MCF 10A (cell line): ENCODE data around the gene TLCD3B. TPM values are rescaled to one million over a fixed set of nuclear protein-coding genes. Genes with fewer than 3 reads are reported as not detected.

ENCODE experiments used
- BruUV-seq: library from RNA; stranded (reverse); fragments of 400-500 nt; replicated peaks from 2 replicates; lab custom pipeline; 2021; lab: Mats Ljungman, UMichigan
- CTCF ChIA-PET: fragments of 300-600 bp; sonication (Branson Sonifier 250); formaldehyde crosslinking; extraction: SDS; loops from one replicate; lab custom pipeline; 2021; ENCODE audit warnings: antibody characterized with exemption, inconsistent platforms; lab: Yijun Ruan, JAX
- POLR2A ChIA-PET: fragments of 300-600, 350-650 bp; sonication (Branson Sonifier 250); formaldehyde crosslinking; extraction: SDS; loops from one replicate; lab custom pipeline; 2020; ENCODE audit warnings: antibody characterized with exemption, inconsistent platforms; lab: Yijun Ruan, JAX
- DNase-seq: peaks from one replicate; pipeline ENCODE4 v3.0.0-alpha.2; 2018; ENCODE audit not compliant: unreplicated experiment
- H3K27ac Mint-ChIP-seq: one replicate; pipeline ENCODE4 v1.8.0; 2022; ENCODE audit warnings: mild to moderate bottlenecking, low read depth, mixed read lengths; ENCODE audit not compliant: unreplicated experiment
- H3K27me3 Mint-ChIP-seq: one replicate; pipeline ENCODE4 v1.8.0; 2022; ENCODE audit warnings: mixed read lengths; ENCODE audit not compliant: insufficient read depth, unreplicated experiment
- H3K36me3 Mint-ChIP-seq: one replicate; pipeline ENCODE4 v1.8.0; 2022; ENCODE audit warnings: mild to moderate bottlenecking, moderate library complexity, mixed read lengths; ENCODE audit not compliant: insufficient read depth, unreplicated experiment
- H3K4me1 Mint-ChIP-seq: one replicate; pipeline ENCODE4 v1.8.0; 2022; ENCODE audit warnings: mixed read lengths; ENCODE audit not compliant: insufficient read depth, unreplicated experiment
- H3K4me3 Mint-ChIP-seq: one replicate; pipeline ENCODE4 v1.8.0; 2022; ENCODE audit warnings: mild to moderate bottlenecking, moderate library complexity, mixed read lengths; ENCODE audit not compliant: unreplicated experiment
- H3K9me3 Mint-ChIP-seq: one replicate; pipeline ENCODE4 v1.8.0; 2022; ENCODE audit warnings: mixed read lengths; ENCODE audit not compliant: unreplicated experiment
- intact Hi-C: fragments of 100-400 bp; cut with micrococcal nuclease; formaldehyde crosslinking; loops from 2 replicates; pipeline ENCODE4 v1.14.1; 2022
- total RNA-seq: library from RNA; stranded (reverse); gene quantifications from 2 replicates; pipeline ENCODE4 v1.2.3, GENCODE V29; 2022
- TF ChIP-seq, protein P1 (sequence below): fragments of 200-600 bp; IDR thresholded peaks from one replicate; pipeline ENCODE4 v1.8.0; 2022; ENCODE audit warnings: antibody characterized with exemption, mild to moderate bottlenecking; ENCODE audit not compliant: unreplicated experiment

The TLCD3B gene
- total RNA-seq, 1 experiment from 2014 or later: 0.21 TPM

DNA sequence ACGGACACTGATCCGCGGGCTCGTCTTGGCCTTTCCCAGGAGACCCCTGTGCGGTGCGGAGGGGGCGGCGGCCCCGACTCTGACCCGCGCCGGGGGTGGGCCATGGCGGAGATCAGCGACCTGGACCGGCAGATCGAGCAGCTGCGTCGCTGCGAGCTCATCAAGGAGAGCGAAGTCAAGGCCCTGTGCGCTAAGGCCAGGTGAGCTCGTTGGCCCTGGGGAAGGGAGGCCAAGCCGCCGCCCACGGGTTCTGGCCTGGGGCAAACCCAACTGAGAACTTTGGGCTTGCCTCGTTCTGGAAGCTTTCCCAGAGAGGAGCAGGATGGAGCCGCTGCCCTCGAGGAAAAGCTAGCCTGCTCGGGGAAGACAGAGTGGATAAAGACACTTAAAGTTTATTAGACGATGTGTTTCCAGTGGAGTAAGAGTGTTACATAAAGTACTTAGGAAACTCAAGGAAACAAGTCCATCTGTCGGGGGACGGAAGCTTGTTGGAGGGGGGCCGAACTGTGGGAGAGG lies 45.3 kb upstream of the TLCD3B start:
- Mint-ChIP-seq H3K9me3 (no peaks in the 10 kb centered on the region), H3K27me3 (no peaks in the 10 kb centered on the region), H3K27ac (peak overlapping the region; percentile 97), H3K36me3 (peaks cover 68% of the 10 kb centered on the region), H3K4me1 (peaks cover 20% of the 10 kb centered on the region), H3K4me3 (peak overlapping the region; percentile 84)
- POLR2A ChIA-PET: interaction anchor here (0.6 to 6.1 kb wide), 15 partner anchors 9 to 433 kb away, joined by 3 to 155 read pairs (median 4); partner anchors contain the start of genes ALDOA, CD2BP2, INO80E and KIF22
- TF ChIP-seq, protein P1, sequence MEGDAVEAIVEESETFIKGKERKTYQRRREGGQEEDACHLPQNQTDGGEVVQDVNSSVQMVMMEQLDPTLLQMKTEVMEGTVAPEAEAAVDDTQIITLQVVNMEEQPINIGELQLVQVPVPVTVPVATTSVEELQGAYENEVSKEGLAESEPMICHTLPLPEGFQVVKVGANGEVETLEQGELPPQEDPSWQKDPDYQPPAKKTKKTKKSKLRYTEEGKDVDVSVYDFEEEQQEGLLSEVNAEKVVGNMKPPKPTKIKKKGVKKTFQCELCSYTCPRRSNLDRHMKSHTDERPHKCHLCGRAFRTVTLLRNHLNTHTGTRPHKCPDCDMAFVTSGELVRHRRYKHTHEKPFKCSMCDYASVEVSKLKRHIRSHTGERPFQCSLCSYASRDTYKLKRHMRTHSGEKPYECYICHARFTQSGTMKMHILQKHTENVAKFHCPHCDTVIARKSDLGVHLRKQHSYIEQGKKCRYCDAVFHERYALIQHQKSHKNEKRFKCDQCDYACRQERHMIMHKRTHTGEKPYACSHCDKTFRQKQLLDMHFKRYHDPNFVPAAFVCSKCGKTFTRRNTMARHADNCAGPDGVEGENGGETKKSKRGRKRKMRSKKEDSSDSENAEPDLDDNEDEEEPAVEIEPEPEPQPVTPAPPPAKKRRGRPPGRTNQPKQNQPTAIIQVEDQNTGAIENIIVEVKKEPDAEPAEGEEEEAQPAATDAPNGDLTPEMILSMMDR: no peak
- intact Hi-C loops: loop anchor here (1.0 kb wide), 1 partner anchor 10 kb away; no protein-coding TSS in a partner anchor
- BruUV-seq: TSS peak; percentile 30
- CTCF ChIA-PET: interaction anchor here (0.6 to 2.2 kb wide), 4 partner anchors 15 to 48 kb away, joined by 3 to 24 read pairs (median 3); partner anchors contain the start of gene TBX6
- peak; percentile 30 for DNase-seq

DNA sequence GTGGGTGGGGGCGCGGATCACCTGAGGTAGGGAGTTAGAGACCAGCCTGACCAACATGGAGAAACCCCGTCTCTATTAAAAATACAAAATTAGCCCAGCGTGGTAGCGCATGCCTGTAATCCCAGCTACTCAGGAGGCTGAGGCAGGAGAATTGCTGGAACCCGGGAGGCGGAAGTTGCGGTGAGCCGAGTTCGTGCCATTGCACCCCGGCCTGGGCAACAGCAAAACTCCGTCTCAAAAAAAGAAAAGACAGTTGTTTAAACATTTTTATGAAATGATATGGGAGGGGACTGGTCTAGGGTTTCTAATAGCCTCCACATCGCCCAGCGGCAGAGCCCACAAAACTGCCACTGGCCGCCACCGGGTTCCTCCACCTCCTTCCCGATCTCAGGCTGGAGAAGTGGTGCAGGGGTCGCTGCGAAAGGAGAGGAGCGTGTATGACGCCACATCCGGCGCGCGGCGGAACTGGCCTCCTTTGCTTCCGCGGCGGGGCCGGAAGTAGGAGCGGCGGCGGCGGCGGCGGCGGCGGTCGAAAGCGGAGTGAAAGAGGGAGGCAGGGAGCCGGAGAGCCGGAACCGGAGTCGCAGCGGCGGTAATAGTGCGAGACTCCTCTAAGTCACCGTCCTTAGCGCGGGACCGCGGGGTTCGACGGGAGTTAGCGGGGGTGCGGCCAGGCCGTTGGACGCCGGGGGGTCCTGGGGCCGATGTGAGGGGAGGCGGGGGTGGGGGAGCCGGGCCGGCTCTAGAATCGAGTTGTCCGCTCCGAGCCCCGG lies 44.6 kb upstream of the TLCD3B start, which contains the start of gene PPP4C:
TSS of gene PPP4C (plus strand) at position 492 of the 773 bp plus-strand sequence. CDS start 384 bp downstream, outside the sequence.
- Mint-ChIP-seq H3K27ac (peak within 1 kb of the TSS; percentile 97), H3K4me1 (peaks cover 20% of the 10 kb centered on the region), H3K27me3 (no peaks in the 10 kb centered on the region), H3K4me3 (peak within 1 kb of the TSS; percentile 84), H3K36me3 (peaks cover 68% of the 10 kb centered on the region), H3K9me3 (no peaks in the 10 kb centered on the region)
- DNase-seq: peak; percentile 88
- TF ChIP-seq, protein P1: no peak
- intact Hi-C loops: loop anchor here (1.0 kb wide), 1 partner anchor 9 kb away; no protein-coding TSS in a partner anchor
- CTCF ChIA-PET: interaction anchor here (0.6 to 2.2 kb wide), 3 partner anchors 16 to 132 kb away, joined by 3 to 24 read pairs (median 3); partner anchors contain the start of gene TBX6
- POLR2A ChIA-PET: interaction anchor here (0.6 to 6.1 kb wide), 17 partner anchors 10 to 451 kb away, joined by 3 to 155 read pairs (median 4); partner anchors contain the start of genes ALDOA, CD2BP2, INO80E and TBX6
- TSS peak; percentile 96 for BruUV-seq

DNA sequence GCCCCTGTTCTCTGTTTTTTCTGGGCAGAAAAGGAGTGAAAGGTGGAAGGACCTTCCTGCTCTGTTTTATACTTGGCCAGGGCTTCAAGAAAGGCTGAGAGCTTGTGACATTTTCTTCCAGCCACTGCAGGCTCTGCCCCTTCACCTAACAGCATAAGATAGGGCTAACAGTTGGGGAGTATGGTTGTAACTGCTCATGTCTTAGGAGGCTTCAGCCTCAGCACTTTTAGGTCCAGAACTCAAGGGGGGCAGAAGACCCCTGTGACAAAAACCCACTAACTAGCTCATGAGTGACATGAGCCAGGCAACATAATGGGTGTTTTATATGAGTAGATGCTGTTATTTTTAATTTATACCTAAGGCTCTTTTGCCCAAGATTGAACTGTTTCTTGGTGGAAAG lies 39.4 kb upstream of the TLCD3B start:
- no TSS peak for BruUV-seq
- ChIA-PET POLR2A (interaction anchor here (0.5 kb wide), 1 partner anchor 38 kb away, joined by 3 read pairs; no protein-coding TSS in a partner anchor), CTCF (interaction anchor here (0.6 to 1.1 kb wide), 3 partner anchors 19 to 29 kb away, joined by 3 read pairs; no protein-coding TSS in a partner anchor)
- Mint-ChIP-seq H3K27me3 (no peaks in the 10 kb centered on the region), H3K27ac (peak overlapping the region; percentile 46), H3K4me3 (no peak overlapping the region), H3K9me3 (no peaks in the 10 kb centered on the region), H3K36me3 (peaks cover 80% of the 10 kb centered on the region), H3K4me1 (peaks cover 12% of the 10 kb centered on the region)
- intact Hi-C loops: no loop called here
- no peak for DNase-seq
- TF ChIP-seq, protein P1: no peak
